Kidney epithelial cell (primary cell): ENCODE results near the gene DGKE. TPM values are rescaled to one million over a fixed set of nuclear protein-coding genes. Genes with fewer than 3 reads are reported as not detected.

Experiments
- DNase-seq: peaks from one replicate; pipeline ENCODE4 v3.0.0-alpha.2; 2010; ENCODE audit warnings: low read depth
- H3K27me3 ChIP-seq: 2 replicates; pipeline ENCODE4 v1.6.0; 2011; ENCODE audit warnings: low read length; ENCODE audit not compliant: control insufficient read depth, insufficient read depth
- H3K36me3 ChIP-seq: 2 replicates; pipeline ENCODE4 v1.5.1; 2011; ENCODE audit warnings: low read length; ENCODE audit not compliant: control insufficient read depth, insufficient read depth
- H3K4me3 ChIP-seq: 2 replicates; pipeline ENCODE4 v1.5.1; 2011; ENCODE audit warnings: low read depth, mild to moderate bottlenecking, control low read depth, low read length
- CTCF ChIP-seq: IDR thresholded peaks from 2 replicates; pipeline ENCODE4 v1.5.1; 2011; ENCODE audit warnings: mild to moderate bottlenecking, moderate library complexity, low read length, control low read depth, inconsistent platforms; ENCODE audit not compliant: insufficient read depth, poor library complexity, severe bottlenecking
- total RNA-seq: library from RNA; depleted of rRNA; stranded (reverse); fragments of >200 nt; gene quantifications from 2 replicates; pipeline ENCODE4 v1.2.3, GENCODE V29; 2015

Gene DGKE
- total RNA-seq, 1 donor from 2014 or later, result 7.0 TPM

- no peaks in the 10 kb centered on the region for H3K27me3 ChIP-seq
- DNase-seq, result no peak
- H3K36me3 ChIP-seq, result no peaks in the 10 kb centered on the region
- no peak overlapping the region for H3K4me3 ChIP-seq
- no peak for TF ChIP-seq CTCF
Observed at GRCh38 chr17:56893503-56893902, 59.6 kb downstream of the DGKE start.

- Histone ChIP-seq H3K4me3 (no peak overlapping the region), H3K36me3 (no peaks in the 10 kb centered on the region), H3K27me3 (no peaks in the 10 kb centered on the region)
- TF ChIP-seq CTCF, result no peak
- DNase-seq, result no peak
Observed at GRCh38 chr17:56894859-56895455, 61.0 kb downstream of the DGKE start.

- Histone ChIP-seq H3K36me3 (no peaks in the 10 kb centered on the region), H3K27me3 (no peaks in the 10 kb centered on the region), H3K4me3 (no peak overlapping the region)
- no peak for TF ChIP-seq CTCF
- DNase-seq, result no peak
Observed at GRCh38 chr17:56896217-56896967, 62.4 kb downstream of the DGKE start.

GRCh38 chr17:56896968-56897359 is 63.0 kb downstream of the DGKE start:
- Histone ChIP-seq H3K36me3 (no peaks in the 10 kb centered on the region), H3K4me3 (no peak overlapping the region), H3K27me3 (no peaks in the 10 kb centered on the region)

GRCh38 chr17:56897646-56898424 is 63.9 kb downstream of the DGKE start:
- TF ChIP-seq CTCF, result no peak
- Histone ChIP-seq H3K27me3 (no peaks in the 10 kb centered on the region), H3K4me3 (no peak overlapping the region), H3K36me3 (no peaks in the 10 kb centered on the region)
- no peak for DNase-seq

More at GRCh38 chr17:56896968-56897359, 63.0 kb downstream of the DGKE start:
- TF ChIP-seq CTCF, result no peak
- no peak for DNase-seq
